HG02885 (cell line): ENCODE data around the gene TCF7.
A peak's percentile ranks its signal among the peaks of the same experiment; 100 is the strongest.

ENCODE experiments used
- ATAC-seq: cut with Tn5 transposase; IDR thresholded peaks from one replicate; pipeline ENCODE4 v1.9.1; 2021; ENCODE audit warnings: mild to moderate bottlenecking; ENCODE audit not compliant: unreplicated experiment, poor library complexity

The TCF7 gene

DNA sequence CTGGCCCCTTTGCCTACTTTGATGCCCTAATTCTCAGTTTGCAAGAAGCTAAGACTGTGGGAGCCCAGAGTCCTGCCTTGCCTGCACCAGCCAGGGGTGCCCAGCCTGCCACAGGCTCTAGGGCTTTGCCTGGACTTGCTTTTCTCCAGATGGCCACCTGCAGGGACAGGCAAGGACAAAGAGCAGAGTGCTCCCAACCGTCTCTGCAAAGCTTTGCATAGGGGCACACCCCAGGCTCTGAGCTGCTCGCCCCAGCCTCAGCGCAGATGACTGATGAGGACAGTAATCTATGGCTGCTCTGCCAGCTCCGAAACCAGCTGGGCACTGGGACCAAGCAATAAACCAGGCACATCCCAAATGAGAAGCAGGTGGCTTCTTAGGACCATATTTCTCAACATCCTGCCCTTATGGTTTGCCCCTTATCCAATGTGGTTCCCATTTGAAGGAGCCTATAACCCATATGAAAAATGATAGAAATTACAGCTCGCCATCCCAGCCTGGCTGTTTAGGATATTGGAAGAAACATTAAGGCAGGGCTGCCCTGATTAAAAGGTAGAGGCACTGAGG is 25.4 kb upstream of the TCF7 start:
- ATAC-seq: no peak

DNA sequence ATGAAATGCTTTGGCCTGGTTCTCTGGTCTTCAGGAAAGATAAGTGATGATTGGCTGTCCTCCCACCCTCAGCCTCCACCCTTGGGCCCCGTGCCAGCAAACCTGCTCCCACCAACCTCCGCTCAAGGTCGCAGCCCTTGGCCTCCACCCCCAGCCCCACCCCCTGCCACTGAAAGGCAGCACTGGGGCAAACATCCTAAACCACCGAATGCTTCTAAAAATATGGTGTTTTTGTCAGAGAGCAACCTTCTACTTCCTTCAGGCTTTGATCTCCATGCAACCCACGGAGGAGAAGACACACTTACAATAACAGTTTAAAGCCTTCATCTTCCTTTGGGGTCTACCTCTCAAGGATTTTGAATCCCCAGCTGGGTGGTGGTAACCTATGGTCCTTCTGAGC is 24.0 kb upstream of the TCF7 start:
- no peak for ATAC-seq

DNA sequence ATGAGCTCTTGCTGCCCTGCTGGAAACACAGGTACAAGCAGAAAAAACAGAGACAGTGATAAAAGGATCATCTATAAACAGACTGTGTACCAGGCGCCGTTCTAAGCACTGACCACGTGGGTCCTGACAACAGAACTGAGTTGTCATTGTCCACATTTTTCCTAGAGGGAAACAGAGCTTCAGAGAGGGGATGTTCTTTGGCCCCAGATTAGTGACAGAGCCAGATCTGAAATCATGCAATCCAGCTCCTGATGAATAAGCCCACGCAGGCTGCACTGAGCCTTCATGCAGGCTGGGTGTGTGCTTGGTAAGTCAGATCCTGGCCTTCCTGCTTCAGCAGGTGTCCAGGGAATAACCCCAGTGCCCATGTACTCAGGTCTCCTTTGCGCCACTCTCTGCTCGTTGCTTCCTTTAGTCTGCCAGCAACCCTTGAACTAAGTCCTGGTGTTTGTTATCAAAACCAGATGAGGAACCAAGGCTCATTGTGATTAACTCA is 22.8 kb upstream of the TCF7 start:
- ATAC-seq: no peak

DNA sequence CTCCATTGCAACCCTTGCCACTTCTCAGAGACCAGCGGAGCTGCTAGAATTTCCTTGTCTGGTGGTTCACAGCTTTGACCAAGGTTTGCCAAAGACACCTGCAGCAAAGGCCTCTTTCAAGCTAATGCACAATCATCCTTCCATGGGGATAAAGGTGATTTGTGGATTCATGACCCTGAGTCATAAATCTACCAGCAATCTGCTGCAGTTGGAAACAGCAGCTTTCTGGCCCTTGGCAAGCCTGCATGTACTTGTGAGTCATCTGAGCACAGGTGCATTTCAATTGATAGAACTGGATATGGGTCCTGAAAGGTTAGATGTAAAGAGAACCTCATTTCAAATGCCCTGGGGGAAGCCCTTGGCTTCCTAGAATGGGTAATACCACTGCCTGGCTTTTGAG is 21.6 kb upstream of the TCF7 start:
- no peak for ATAC-seq

DNA sequence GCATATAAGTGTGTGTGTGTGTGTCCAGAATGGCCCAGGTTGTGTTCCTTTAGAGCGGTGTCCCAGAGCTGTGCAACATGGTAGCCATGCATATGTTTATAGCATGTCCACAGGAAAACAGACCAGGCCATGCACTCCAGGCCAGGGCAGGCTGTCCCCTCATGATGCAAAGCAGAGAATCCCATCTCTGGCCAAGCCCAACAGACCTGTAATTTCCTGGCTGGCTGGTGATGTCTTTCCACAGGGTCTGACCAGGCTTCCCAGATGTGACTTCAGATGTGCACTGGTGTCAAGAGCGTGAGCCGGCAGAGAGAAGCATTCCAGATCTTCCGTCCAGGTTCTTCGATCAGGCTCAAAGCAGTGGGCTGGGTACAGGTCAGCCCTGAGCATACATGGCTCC is 21.1 kb upstream of the TCF7 start:
- no peak for ATAC-seq

DNA sequence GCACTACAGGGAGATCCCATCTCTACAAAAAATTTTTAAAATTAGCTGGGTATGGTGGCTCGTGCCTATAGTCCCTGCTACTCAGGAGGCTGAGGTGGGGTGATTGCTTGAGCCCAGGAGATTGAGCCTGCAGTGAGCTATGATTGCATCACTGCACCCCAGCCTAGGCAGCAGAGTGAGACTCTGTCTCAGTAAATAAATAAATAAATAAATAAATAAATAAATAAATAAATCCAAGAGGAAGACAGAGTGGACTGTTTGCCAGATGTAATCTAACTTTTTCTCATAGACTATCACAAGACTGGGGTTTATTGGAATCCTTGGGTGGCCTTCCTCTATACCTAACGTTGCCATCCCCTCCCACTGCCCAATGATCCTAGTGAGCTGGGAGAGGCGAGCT is 19.2 kb upstream of the TCF7 start:
- no peak for ATAC-seq

DNA sequence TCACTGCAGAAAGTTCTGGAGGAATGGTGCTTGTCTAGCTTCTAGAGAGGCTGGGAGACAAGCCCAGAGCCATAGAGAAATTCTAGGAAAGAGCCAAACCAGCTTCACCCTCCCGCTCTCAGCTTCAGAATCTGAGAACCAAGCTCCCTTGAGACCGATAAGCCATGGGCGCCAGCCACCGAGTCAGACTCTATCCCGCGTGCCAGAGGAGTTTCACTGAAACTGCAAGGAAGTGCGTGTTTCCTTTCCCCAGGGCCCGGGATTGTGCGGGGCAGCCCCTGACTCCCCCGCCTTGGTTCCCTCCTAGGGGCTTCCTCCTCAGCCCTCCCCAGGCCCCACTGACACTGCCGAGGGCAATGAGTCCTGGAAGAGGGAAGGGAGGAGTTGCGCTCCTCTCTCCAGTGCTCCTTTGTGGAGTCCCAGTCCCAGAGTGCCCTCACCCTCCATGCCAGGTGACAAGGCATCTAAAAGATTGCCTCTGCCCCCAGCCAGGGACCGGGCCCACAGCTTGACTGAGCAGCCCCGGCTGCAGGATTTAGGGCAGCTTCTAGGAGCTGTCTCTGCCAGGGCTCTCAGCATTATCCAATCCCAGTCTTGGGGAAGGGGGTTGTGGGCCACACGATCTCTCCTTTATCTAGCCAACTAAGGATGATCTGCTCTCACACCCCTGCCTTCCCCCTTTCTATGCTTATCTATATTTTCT is 18.4 kb upstream of the TCF7 start:
- ATAC-seq: no peak

DNA sequence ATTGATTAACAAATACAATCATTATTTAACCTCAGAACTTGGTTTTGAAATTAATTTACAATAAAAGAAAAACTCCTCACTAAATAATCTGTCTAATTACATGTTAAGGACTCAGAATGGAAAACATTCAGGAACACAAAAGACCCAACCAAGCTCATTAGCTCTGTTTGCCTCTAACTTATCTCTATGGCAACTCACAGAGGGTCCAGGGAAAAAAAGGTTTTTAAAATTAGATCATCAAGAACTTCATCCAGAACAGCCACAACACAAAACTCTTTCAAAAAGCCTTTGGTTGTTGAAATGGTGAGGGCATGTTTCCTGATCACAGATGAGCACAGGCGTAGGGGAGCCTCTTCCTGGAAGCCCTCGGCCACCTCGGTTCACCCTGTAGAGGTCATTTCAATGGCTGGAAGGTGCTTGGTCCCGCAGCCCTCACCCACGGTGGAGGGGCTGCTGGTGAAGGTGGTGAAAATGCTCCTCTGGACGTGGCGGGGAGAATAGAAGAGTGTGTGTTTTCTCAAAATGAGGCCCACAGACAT is 17.2 kb upstream of the TCF7 start:
- ATAC-seq: no peak

DNA sequence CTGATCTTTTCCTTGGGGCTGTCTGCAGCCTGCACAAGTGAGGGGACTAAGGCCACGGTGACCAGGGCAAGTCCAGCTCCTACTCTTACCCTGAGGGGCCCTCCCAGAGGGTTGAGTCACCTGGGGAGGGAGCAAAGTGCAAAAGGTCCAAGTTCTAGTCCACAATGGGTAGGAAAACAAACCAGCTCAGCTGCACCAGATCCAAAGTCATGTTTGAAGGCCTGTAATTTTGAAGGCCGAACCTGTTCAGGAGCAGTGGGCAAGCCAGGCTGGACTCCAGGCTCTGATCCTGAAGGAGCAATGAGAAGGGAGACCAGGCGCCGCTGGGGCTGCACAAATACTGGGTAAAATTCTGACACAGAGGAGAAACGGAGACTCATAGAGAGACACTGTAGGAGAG is 15.8 kb upstream of the TCF7 start:
- no peak for ATAC-seq

DNA sequence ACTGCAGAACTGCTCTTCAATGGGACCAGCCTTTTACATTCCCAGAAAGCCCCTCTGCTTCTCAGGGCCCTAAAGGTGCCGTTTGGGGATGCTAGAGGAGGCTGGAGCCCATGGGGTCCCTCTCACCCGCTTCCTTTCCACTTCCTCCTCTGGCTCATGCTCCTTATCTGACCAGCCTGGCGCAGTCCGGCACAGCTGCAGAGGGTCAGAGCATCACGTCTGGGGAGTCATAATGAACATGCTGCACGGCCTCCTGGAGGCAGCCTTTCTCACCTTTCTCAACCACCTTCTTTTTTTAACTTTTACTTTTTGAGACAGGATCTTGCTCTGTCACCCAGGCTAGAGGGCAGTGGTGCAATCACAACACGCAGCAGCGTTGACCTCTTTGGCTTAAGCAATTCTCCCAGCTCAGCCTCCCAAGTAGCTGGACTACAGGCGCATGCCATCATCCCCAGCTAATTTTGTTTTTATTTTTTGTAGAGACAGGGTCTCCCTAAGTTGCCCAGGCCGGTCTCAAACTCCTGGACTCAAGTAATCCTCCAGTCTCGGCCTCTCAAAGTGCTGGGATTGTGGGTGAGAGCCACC is 15.1 kb upstream of the TCF7 start:
- ATAC-seq: peak; percentile 35

DNA sequence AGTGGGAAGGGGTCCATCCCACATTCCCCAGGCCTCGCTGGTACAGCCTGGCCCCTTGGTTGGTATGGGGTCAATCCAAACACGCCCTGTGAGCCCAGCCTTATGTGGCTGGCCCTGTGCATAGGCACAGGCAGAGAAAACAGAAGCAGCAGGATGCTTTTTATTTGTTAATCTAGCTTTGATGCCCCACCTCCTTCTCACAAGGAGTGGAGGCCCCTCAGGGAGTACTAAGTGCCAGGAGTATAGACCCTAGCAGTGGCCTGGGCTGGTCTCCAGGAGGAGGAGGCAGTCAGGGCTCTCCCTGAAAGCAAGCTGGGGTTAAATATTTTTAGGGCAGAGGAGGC is 14.6 kb upstream of the TCF7 start:
- no peak for ATAC-seq

DNA sequence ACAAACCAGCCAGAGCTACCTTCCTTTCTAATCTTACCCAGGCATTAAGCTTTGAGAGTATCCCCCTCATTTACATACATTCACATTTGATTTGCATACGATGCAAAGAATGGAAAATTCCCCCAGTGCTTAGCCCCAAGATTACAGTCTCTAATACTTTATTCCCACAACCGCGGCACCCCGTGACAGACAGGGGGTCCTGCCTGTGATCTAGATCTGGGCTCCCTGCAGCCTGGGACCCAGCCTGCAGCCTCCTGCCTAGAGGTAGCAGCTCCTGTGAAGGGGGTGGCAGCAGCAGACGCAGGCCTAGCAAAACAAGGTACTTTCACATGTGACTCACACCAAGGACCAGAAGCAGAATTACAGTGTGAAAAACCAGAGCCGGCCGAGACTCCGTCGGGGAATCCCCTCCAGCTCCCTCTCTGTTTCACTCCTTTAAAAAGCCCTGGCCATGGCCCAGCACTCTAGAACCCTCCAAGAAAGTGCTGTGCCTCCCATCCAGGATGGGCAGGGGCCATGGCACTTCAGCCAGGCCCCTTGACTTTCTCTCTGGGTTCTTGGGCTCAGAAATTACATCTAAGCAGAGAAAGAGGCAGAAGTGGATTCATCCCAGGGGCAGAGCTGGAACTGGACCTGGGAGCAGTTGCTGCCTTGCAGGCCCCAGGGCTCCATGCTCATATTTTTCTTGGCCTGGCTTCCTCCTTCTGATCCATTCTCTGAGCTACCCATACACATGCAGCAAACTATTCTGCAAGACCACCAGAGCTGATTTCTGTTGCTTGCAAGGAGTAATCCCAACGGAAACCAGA is 14.0 kb upstream of the TCF7 start:
- ATAC-seq: peak; percentile 80

DNA sequence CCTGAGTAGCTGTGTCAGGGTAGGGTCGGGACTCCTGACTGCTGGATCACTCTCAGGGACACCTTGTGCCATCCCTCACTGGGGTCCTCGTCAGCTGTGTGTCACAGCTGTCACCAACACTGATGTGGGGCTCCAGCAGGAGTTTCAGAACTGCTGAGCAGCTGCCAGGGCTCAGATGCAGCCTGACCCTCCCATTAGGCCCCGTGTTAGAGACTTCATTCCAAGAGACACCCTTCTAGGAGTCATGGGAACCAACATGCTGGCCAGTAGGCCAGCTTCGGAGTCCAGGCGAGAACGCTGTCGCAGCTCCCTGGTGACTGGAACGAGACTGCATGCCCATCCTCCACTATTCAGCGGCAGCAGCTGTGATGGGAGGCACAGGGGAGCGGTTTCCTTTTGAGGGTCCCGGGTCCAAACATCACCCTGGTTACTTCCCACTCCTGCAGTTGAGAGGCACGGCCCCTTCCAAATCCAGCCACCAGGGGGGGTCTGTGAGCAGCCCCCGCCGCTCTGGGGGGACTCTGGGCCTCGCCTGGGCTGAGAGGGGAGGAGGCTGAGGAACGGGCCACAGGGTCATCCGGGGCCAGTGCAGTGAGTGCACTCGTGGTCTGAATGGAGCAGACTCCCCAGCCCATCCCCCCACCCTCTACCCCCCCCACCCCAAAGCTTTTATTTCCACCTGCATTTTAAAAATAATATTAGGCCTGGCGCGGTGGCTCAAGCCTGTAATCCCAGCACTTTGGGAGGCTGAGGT is 12.6 kb upstream of the TCF7 start:
- ATAC-seq: peak; percentile 28

DNA sequence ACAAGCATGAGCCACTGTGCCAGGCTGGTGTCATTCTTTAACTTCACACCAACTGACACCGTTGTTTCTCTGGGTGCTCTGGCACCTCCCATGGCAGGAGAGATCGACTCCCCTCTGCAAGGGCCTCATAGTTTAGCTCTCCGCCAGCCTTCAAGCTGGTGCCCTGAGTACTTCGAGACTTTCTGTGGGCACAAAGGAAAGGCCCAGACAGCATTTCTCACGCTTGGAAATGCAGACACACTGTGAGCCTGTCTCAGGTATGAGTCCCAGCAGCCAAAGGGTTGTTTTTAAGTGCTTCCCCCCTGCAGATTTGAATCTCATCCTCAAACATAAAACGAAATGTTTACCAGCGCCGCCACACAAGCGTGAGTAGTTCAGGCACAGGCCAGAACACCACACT is 11.1 kb upstream of the TCF7 start:
- no peak for ATAC-seq

DNA sequence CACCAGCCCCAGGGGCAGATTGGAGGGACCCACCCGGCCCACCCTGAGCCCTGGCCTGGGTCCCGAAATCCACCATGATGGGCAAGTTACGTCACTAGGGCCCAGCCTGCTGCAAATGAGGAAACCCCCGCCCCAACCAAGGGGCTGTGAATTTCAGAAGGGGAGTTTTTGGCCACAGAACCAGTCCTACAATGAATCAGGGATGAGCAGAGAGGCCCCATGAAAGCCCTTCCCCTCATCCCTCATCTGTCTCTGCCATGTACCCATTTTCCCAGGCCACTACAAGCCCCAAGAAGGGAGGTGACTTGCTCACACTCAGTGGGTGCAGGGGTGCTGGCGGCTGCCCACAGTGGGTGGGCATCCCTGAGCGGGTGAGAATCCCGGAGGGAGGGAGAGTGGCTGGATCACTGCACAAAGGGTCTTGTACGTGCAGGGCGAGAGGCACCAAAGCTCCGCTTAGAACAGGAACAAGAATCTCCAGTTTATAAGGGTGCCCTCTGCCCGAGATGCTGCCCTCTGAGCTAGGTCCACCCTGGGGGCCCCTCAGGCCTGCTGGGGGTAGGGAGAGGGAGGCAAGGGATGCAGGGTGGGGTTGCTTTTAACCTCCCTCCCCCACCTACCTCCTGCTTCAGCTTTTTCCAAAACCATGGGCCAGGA is 10.4 kb upstream of the TCF7 start:
- ATAC-seq: no peak

DNA sequence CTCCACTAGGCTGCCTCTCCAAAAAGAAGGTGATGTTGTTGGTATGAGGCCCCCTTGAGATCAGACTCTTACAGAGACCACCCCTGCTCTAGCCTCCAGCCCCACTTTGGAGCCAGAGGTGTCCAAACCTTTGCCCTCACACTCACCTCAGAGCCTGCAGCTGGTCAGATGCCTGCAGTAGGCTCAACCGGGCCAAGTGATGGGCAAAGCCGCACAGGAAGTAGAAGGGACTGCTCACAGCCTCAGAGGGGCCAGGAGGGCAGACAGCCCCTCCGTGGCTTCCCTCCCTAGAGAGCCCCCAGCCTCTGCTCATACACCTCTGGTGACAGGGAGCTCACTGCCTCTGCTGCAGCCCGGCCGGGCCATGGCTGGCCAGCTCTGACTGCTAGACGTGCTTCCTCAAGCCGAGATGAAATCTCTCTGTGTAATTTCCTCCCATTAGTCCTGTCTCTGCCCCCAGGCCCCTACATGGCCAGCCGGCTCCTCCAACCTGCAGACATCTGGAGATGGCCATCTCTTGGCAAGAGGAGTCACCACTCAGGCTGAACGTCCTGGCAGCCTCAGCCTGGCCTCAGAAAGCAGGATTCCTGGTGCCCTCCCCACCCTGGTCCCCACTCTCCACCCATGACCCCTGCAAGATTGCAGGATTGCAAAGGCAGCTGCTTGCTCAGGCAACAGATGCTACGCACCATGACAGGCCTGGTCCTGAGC is 7.3 kb upstream of the TCF7 start:
- ATAC-seq: no peak

DNA sequence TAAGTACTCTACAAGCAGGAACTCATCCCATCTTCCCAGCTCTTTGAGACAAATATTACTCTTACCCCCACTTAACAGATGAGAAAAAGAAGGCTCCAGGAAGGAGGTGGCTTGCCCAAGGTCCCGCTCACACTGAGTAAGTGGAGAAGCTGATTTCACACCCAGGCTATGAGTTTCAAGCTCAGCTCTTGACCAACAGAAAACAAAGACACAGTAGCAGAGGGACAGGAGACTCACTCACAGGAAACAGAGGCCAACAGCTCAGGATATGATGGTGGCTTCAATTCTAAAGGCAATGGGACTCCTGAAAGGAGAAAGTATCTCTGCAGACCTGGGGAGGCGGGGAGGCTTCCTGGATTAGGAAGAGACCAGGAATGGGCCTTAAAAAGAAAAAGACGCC is 6.7 kb upstream of the TCF7 start:
- no peak for ATAC-seq

DNA sequence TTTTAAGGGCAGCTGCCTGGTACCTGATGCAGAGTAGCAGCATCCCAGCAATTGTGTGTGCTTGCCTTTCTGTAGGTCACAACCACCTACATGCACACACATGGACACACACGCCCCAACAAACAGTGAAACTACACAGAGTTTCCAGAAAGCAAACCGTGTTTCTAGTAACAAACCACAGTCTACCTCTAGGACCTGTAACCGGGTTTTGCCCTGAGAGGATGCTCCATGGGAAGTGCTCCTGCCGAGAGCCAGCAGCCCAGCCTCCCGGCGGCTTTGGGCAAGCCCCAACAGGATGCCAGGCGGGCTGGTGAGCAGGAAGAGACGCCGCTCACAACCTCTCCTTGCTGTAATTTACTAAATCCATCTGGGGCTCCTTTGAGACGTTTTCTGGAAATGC is 4.1 kb upstream of the TCF7 start:
- ATAC-seq: no peak
